Smooth muscle cell (in vitro differentiated cells): ENCODE results near the gene SLC5A5. TPM values are rescaled to one million over a fixed set of nuclear protein-coding genes. Genes with fewer than 3 reads are reported as not detected.

ENCODE experiments used
- DNase-seq: peaks from one replicate; lab custom pipeline; 2025; ENCODE audit not compliant: unreplicated experiment; lab: John Stamatoyannopoulos, UW
- H2AFZ ChIP-seq: fragments of 200-600 bp; sonication (generic); 2 replicates; pipeline ENCODE4 v1.6.0; 2016; ENCODE audit warnings: antibody characterized with exemption, low read depth, mild to moderate bottlenecking
- H3F3A ChIP-seq: fragments of 200-600 bp; sonication (generic); 2 replicates; pipeline ENCODE4 v1.6.0; 2017; ENCODE audit warnings: antibody characterized with exemption, low read depth
- H3K27ac ChIP-seq: fragments of 200-600 bp; sonication (generic); 2 replicates; pipeline ENCODE4 v1.5.1; 2016; ENCODE audit warnings: low read depth, mild to moderate bottlenecking
- H3K27me3 ChIP-seq: fragments of 200-600 bp; sonication (generic); 2 replicates; pipeline ENCODE4 v1.6.1; 2016; ENCODE audit warnings: low read depth, mild to moderate bottlenecking
- H3K36me3 ChIP-seq: fragments of 200-600 bp; sonication (generic); 2 replicates; pipeline ENCODE4 v1.5.1; 2016; ENCODE audit warnings: low read depth
- H3K4me1 ChIP-seq: fragments of 200-600 bp; sonication (generic); 2 replicates; pipeline ENCODE4 v1.5.1; 2016; ENCODE audit warnings: low read depth
- H3K4me2 ChIP-seq: fragments of 200-600 bp; sonication (generic); 2 replicates; pipeline ENCODE4 v1.6.0; 2016; ENCODE audit warnings: mild to moderate bottlenecking
- H3K4me3 ChIP-seq: fragments of 200-600 bp; sonication (generic); 2 replicates; pipeline ENCODE4 v1.5.1; 2016; ENCODE audit warnings: mild to moderate bottlenecking
- H3K79me2 ChIP-seq: fragments of 200-600 bp; sonication (generic); 2 replicates; pipeline ENCODE4 v1.6.0; 2016; ENCODE audit warnings: low read depth, mild to moderate bottlenecking
- H3K9ac ChIP-seq: fragments of 200-600 bp; sonication (generic); 2 replicates; pipeline ENCODE4 v1.6.0; 2016; ENCODE audit warnings: low read depth
- H3K9me3 ChIP-seq: fragments of 200-600 bp; sonication (generic); replicated peaks from 2 replicates; pipeline ENCODE4 v1.5.1; 2016; ENCODE audit warnings: low read depth
- H4K20me1 ChIP-seq: fragments of 200-600 bp; sonication (generic); 2 replicates; pipeline ENCODE4 v1.6.0; 2016; ENCODE audit warnings: low read depth
- CTCF ChIP-seq: fragments of 200-600 bp; sonication (generic); IDR thresholded peaks from 2 replicates; pipeline ENCODE4 v1.5.1; 2017; ENCODE audit warnings: borderline replicate concordance, mild to moderate bottlenecking, antibody characterized with exemption; ENCODE audit not compliant: insufficient read depth, poor library complexity, severe bottlenecking
- WGBS: methylation state at CpG from one replicate; pipeline ENCODE4 v1.1.7; 2016; ENCODE audit warnings: low lambda C conversion rate; 5-methylcytosine and 5-hydroxymethylcytosine counted together
- polyA plus RNA-seq: library from polyadenylated mRNA; unstranded; fragments of >200 nt; fragmentation: Nextera tagmentation; extraction: Ambion mirVana; gene quantifications from 2 replicates; pipeline ENCODE4 v1.2.1, GENCODE V29; 2016
- total RNA-seq: library from RNA; depleted of rRNA; stranded (reverse); fragments of >200 nt; gene quantifications from 2 replicates; pipeline ENCODE4 v1.2.3, GENCODE V29; 2014

The SLC5A5 gene
- total and polyA plus RNA-seq, 2 experiments from 2014 or later, result not detected

- Histone ChIP-seq H3K27ac (no peak overlapping the region), H3K4me2 (no peak overlapping the region), H3F3A (no peaks in the 10 kb centered on the region), H3K9me3 (no peaks in the 10 kb centered on the region), H2AFZ (no peak overlapping the region), H4K20me1 (peaks cover 9% of the 10 kb centered on the region), H3K9ac (no peak overlapping the region), H3K79me2 (no peaks in the 10 kb centered on the region), H3K36me3 (no peaks in the 10 kb centered on the region), H3K27me3 (no peaks in the 10 kb centered on the region), H3K4me3 (no peak overlapping the region), H3K4me1 (peaks cover 1% of the 10 kb centered on the region)
- 86% methylated on average over 11 of the region's 17 CpGs for WGBS
- DNase-seq, result no peak
- no peak for TF ChIP-seq CTCF
These were observed 70.4 kb downstream of the SLC5A5 start for GRCh38 chr19:17942181-17942580.

GRCh38 chr19:17942582-17943273 lies 71.0 kb downstream of the SLC5A5 start:
- no peak for TF ChIP-seq CTCF
- peaks cover 9% of the 10 kb centered on the region for H4K20me1 ChIP-seq
- WGBS, result 85% methylated on average over 29 of the region's 41 CpGs
- H3F3A ChIP-seq, result no peaks in the 10 kb centered on the region
- no peak overlapping the region for H3K27ac ChIP-seq
- H3K9me3 ChIP-seq, result no peaks in the 10 kb centered on the region
- H3K27me3 ChIP-seq, result no peaks in the 10 kb centered on the region
- H3K36me3 ChIP-seq, result no peaks in the 10 kb centered on the region
- no peak overlapping the region for H3K9ac ChIP-seq
- H2AFZ ChIP-seq, result no peak overlapping the region
- peaks cover 4% of the 10 kb centered on the region for H3K4me1 ChIP-seq
- H3K4me3 ChIP-seq, result no peak overlapping the region
- no peak for DNase-seq
- no peaks in the 10 kb centered on the region for H3K79me2 ChIP-seq
- H3K4me2 ChIP-seq, result no peak overlapping the region

- WGBS, result 92% methylated on average over 37 of the region's 57 CpGs
- no peaks in the 10 kb centered on the region for H3K36me3 ChIP-seq
- peaks cover 5% of the 10 kb centered on the region for H3K4me1 ChIP-seq
- TF ChIP-seq CTCF, result no peak
- no peaks in the 10 kb centered on the region for H3F3A ChIP-seq
- H3K9ac ChIP-seq, result no peak overlapping the region
- no peak for DNase-seq
- no peaks in the 10 kb centered on the region for H3K9me3 ChIP-seq
- no peak overlapping the region for H2AFZ ChIP-seq
- peaks cover 1% of the 10 kb centered on the region for H3K27me3 ChIP-seq
- no peak overlapping the region for H3K4me2 ChIP-seq
- no peaks in the 10 kb centered on the region for H3K79me2 ChIP-seq
- no peak overlapping the region for H3K27ac ChIP-seq
- peaks cover 6% of the 10 kb centered on the region for H4K20me1 ChIP-seq
- no peak overlapping the region for H3K4me3 ChIP-seq
These were observed 71.8 kb downstream of the SLC5A5 start for GRCh38 chr19:17943274-17944221.
